ENCODE data around the gene SUPT20HL2. TPM values are rescaled to one million over a fixed set of nuclear protein-coding genes. Genes with fewer than 3 reads are reported as not detected.

Gene SUPT20HL2
- polyA plus RNA-seq, 1 of the 3 experiments (the other 2 are of a cell fraction): not detected

GRCh38 chrX:24276015-24276414, 37.9 kb downstream of the SUPT20HL2 start:
- Histone ChIP-seq H3K27ac (ENCODE audit: low read depth in 2 of 2, low read length in 1 of 2) (no peak overlapping the region), H3K79me2 (ENCODE audit: insufficient read depth) (no peaks in the 10 kb centered on the region), H4K20me1 (ENCODE audit: insufficient read depth) (no peaks in the 10 kb centered on the region), H3F3A (replicated peaks; ENCODE audit: insufficient read depth) (no peaks in the 10 kb centered on the region), H3K4me1 (ENCODE audit: control insufficient read depth in 1 of 2, insufficient read depth in 2 of 2, low read depth in 1 of 2, low read length in 1 of 2) (no peaks in the 10 kb centered on the region), H3K4me3 (ENCODE audit: low read depth in 2 of 2, low read length in 1 of 2) (no peak overlapping the region), H3K9me2 (no peaks in the 10 kb centered on the region), H3K27me3 (ENCODE audit: insufficient read depth) (peaks cover 18% of the 10 kb centered on the region; the same call in 1 of the 2 replicates), H3K9me3 (no peaks in the 10 kb centered on the region), H3K9ac (no peak overlapping the region), H3K4me2 (no peak overlapping the region), H3K36me3 (replicated peaks in 1 of 2; ENCODE audit: control insufficient read depth in 1 of 2, insufficient read depth in 2 of 2, low read length in 1 of 2) (no peaks in the 10 kb centered on the region), H2AFZ (ENCODE audit: low read depth) (no peak overlapping the region)
- no peak for DNase-seq
- WGBS (ENCODE audit: low lambda C conversion rate): 37% methylated on average over 5 of the region's 5 CpGs
- TF ChIP-seq RXRA (IDR thresholded peaks at IDR 0.05; ENCODE audit: borderline replicate concordance, low read depth) (no peak), SMC3 (IDR thresholded peaks at IDR 0.05; ENCODE audit: low read depth, low read length) (no peak), EZH2phosphoT487 (IDR thresholded peaks at IDR 0.05; ENCODE audit: borderline replicate concordance, low read depth) (no peak), MEF2A (IDR thresholded peaks at IDR 0.05; ENCODE audit: borderline replicate concordance, low read depth) (no peak), ZBTB33 (IDR thresholded peaks at IDR 0.05; ENCODE audit: borderline replicate concordance, low read depth) (no peak), IRF3 (IDR thresholded peaks at IDR 0.05; ENCODE audit: low read depth, low read length) (no peak), POLR2AphosphoS5 (IDR thresholded peaks at IDR 0.05; ENCODE audit: low read depth, low read length) (no peak), NRF1 (IDR thresholded peaks at IDR 0.05; ENCODE audit: low read depth, low read length) (no peak), JUND (IDR thresholded peaks at IDR 0.05) (no peak), YY1 (IDR thresholded peaks at IDR 0.05; ENCODE audit: low read depth) (no peak), CHD2 (IDR thresholded peaks at IDR 0.05; ENCODE audit: low read length, partially characterized antibody) (no peak), RFX5 (IDR thresholded peaks at IDR 0.05; ENCODE audit: low read length) (no peak), RCOR1 (IDR thresholded peaks at IDR 0.05; ENCODE audit: low read length) (no peak)
- TF ChIP-seq, protein P1, sequence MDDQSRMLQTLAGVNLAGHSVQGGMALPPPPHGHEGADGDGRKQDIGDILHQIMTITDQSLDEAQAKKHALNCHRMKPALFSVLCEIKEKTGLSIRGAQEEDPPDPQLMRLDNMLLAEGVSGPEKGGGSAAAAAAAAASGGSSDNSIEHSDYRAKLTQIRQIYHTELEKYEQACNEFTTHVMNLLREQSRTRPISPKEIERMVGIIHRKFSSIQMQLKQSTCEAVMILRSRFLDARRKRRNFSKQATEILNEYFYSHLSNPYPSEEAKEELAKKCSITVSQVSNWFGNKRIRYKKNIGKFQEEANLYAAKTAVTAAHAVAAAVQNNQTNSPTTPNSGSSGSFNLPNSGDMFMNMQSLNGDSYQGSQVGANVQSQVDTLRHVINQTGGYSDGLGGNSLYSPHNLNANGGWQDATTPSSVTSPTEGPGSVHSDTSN (IDR thresholded peaks at IDR 0.05): no peak
- TF ChIP-seq, protein P2, sequence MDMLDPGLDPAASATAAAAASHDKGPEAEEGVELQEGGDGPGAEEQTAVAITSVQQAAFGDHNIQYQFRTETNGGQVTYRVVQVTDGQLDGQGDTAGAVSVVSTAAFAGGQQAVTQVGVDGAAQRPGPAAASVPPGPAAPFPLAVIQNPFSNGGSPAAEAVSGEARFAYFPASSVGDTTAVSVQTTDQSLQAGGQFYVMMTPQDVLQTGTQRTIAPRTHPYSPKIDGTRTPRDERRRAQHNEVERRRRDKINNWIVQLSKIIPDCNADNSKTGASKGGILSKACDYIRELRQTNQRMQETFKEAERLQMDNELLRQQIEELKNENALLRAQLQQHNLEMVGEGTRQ (IDR thresholded peaks at IDR 0.05; ENCODE audit: borderline replicate concordance, low read depth, low read length): no peak
- TF ChIP-seq, protein P3, sequence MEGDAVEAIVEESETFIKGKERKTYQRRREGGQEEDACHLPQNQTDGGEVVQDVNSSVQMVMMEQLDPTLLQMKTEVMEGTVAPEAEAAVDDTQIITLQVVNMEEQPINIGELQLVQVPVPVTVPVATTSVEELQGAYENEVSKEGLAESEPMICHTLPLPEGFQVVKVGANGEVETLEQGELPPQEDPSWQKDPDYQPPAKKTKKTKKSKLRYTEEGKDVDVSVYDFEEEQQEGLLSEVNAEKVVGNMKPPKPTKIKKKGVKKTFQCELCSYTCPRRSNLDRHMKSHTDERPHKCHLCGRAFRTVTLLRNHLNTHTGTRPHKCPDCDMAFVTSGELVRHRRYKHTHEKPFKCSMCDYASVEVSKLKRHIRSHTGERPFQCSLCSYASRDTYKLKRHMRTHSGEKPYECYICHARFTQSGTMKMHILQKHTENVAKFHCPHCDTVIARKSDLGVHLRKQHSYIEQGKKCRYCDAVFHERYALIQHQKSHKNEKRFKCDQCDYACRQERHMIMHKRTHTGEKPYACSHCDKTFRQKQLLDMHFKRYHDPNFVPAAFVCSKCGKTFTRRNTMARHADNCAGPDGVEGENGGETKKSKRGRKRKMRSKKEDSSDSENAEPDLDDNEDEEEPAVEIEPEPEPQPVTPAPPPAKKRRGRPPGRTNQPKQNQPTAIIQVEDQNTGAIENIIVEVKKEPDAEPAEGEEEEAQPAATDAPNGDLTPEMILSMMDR (IDR thresholded peaks at IDR 0.05): no peak
- ChIA-PET POLR2A (no interaction called here), CTCF (no interaction called here)

All from SK-N-SH (cell line).